Tibial artery (tissue), 4 donors: ENCODE data around the gene SH3BP2.

Source experiments
- DNase-seq, 2 donors: peaks; one replicate each; pipeline ENCODE4 v3.0.0-alpha.2; 2019
- H3K27ac ChIP-seq, 2 donors: fragments of 200-600 bp; sonication (generic) in 1 of 2; 1 replicate in 1 of 2; 2 replicates in 1 of 2; pipeline ENCODE4 v1.5.1; 2018 to 2019; ENCODE audit warnings: mild to moderate bottlenecking in 1 of 2
- H3K27me3 ChIP-seq, 2 donors: fragments of 200-600 bp; sonication (generic) in 1 of 2; one replicate each; pipeline versions ENCODE4 v1.5.1 to v1.6.0; 2016 to 2019
- H3K36me3 ChIP-seq, 3 donors: fragments of 200-600 bp; sonication (generic) in 2 of 3; one replicate each; pipeline ENCODE4 v1.5.1; 2016 to 2019; ENCODE audit warnings: mild to moderate bottlenecking in 2 of 3
- H3K4me1 ChIP-seq, 4 donors: fragments of 200-600 bp; sonication (generic) in 2 of 4; 1 replicate in 3 of 4; 2 replicates in 1 of 4; pipeline ENCODE4 v1.5.1; 2016 to 2019
- H3K4me3 ChIP-seq, 2 donors: fragments of 200-600 bp; sonication (generic) in 1 of 2; 1 replicate in 1 of 2; 2 replicates in 1 of 2; pipeline ENCODE4 v1.5.1; 2018 to 2019; ENCODE audit warnings: mild to moderate bottlenecking in 2 of 2
- H3K9me3 ChIP-seq, 3 donors: fragments of 200-600 bp; sonication (generic) in 1 of 3; one replicate each; pipeline ENCODE4 v1.5.1; 2016 to 2019
- CTCF ChIP-seq, 2 experiments: fragments of 200-600 bp in 1 of 2; fragments of 450-650 bp in 1 of 2; IDR thresholded peaks; one replicate each; pipeline ENCODE4 v1.5.1; 2017 to 2019; ENCODE audit warnings: antibody characterized with exemption in 2 of 2, mild to moderate bottlenecking in 1 of 2, moderate library complexity in 1 of 2
- intact Hi-C: fragments of 100-400 bp; cut with DNase I; formaldehyde crosslinking; loops from one replicate; pipeline ENCODE4 v1.15.0; 2023; ENCODE audit warnings: low total_unique reads

Gene SH3BP2

GRCh38 chr4:2794486-2795299 is 1.8 kb downstream of the SH3BP2 start:
- intact Hi-C loops: no loop called here
- Histone ChIP-seq H3K4me1 (peaks cover 0 to 69% (median 43%) of the 10 kb centered on the region in 4 donors), H3K27me3 (no peaks in the 10 kb centered on the region), H3K27ac (peak overlapping the region; percentile 51 to 58), H3K36me3 (no peaks in the 10 kb centered on the region), H3K4me3 (peak overlapping the region in 1 of 2 donors; percentile 69), H3K9me3 (no peaks in the 10 kb centered on the region)
- TF ChIP-seq CTCF (IDR thresholded peaks at IDR 0.05): no peak
- peak; percentile 73 to 82 for DNase-seq

GRCh38 chr4:2795300-2795892 is 2.5 kb downstream of the SH3BP2 start:
- Histone ChIP-seq H3K9me3 (no peaks in the 10 kb centered on the region), H3K27me3 (no peaks in the 10 kb centered on the region), H3K36me3 (no peaks in the 10 kb centered on the region), H3K4me1 (peaks cover 0 to 76% (median 50%) of the 10 kb centered on the region in 4 donors), H3K4me3 (no peak overlapping the region), H3K27ac (peak overlapping the region; percentile 51 to 58)
- peak; percentile 17 to 66 for DNase-seq
- no peak for TF ChIP-seq CTCF (IDR thresholded peaks at IDR 0.05)
- intact Hi-C loops: no loop called here

- Histone ChIP-seq H3K4me1 (peaks cover 0 to 84% (median 57%) of the 10 kb centered on the region in 4 donors), H3K9me3 (no peaks in the 10 kb centered on the region), H3K27ac (peak overlapping the region in 1 of 2 donors; percentile 51), H3K4me3 (no peak overlapping the region), H3K27me3 (no peaks in the 10 kb centered on the region), H3K36me3 (no peaks in the 10 kb centered on the region)
- peak; percentile 39 to 68 for DNase-seq
- intact Hi-C loops: no loop called here
- no peak for TF ChIP-seq CTCF (IDR thresholded peaks at IDR 0.05)
Observed at GRCh38 chr4:2795893-2796848, 3.3 kb downstream of the SH3BP2 start.

- peak; percentile 18 to 60 for DNase-seq
- intact Hi-C loops: no loop called here
Observed at GRCh38 chr4:2796849-2797544, 4.1 kb downstream of the SH3BP2 start.

More at GRCh38 chr4:2796849-2797544, 4.1 kb downstream of the SH3BP2 start:
- Histone ChIP-seq H3K27ac (peak overlapping the region in 1 of 2 donors; percentile 51), H3K27me3 (no peaks in the 10 kb centered on the region), H3K36me3 (no peaks in the 10 kb centered on the region), H3K9me3 (no peaks in the 10 kb centered on the region), H3K4me1 (peaks cover 0 to 92% (median 61%) of the 10 kb centered on the region in 4 donors), H3K4me3 (no peak overlapping the region)
- TF ChIP-seq CTCF (IDR thresholded peaks at IDR 0.05): no peak
